Mononuclear cell (primary cell): Measurements from ENCODE around the gene SGPL1. TPM values are rescaled to one million over a fixed set of nuclear protein-coding genes. Genes with fewer than 3 reads are reported as not detected.

ENCODE experiments used
- H3K27me3 ChIP-seq: 2 replicates; pipeline ENCODE4 v1.6.0; 2011; ENCODE audit warnings: low read length, control low read depth; ENCODE audit not compliant: insufficient read depth
- H3K4me1 ChIP-seq: 2 replicates; pipeline ENCODE4 v1.5.1; 2011; ENCODE audit warnings: mild to moderate bottlenecking, low read length, control low read depth; ENCODE audit not compliant: insufficient read depth
- H3K4me3 ChIP-seq: 2 replicates; pipeline ENCODE4 v1.5.1; 2011; ENCODE audit warnings: mild to moderate bottlenecking, low read length, moderate library complexity
- H3K9me3 ChIP-seq: 2 replicates; pipeline ENCODE4 v1.5.1; 2011; ENCODE audit warnings: low read depth, mild to moderate bottlenecking, control low read depth, low read length
- total RNA-seq: library from RNA; depleted of rRNA; stranded (reverse); fragments of >200 nt; gene quantifications from one replicate; pipeline ENCODE4 v1.2.3, GENCODE V29; 2012

The SGPL1 gene
- total RNA-seq, 1 donor: 25.6 TPM

GRCh38 chr10:70837660-70838059 is 21.9 kb downstream of the SGPL1 start:
- peaks cover 30% of the 10 kb centered on the region for H3K4me1 ChIP-seq
- no peaks in the 10 kb centered on the region for H3K27me3 ChIP-seq
- no peaks in the 10 kb centered on the region for H3K9me3 ChIP-seq
- H3K4me3 ChIP-seq: no peak overlapping the region

- H3K4me3 ChIP-seq: no peak overlapping the region
- H3K4me1 ChIP-seq: peaks cover 23% of the 10 kb centered on the region
- no peaks in the 10 kb centered on the region for H3K9me3 ChIP-seq
- H3K27me3 ChIP-seq: no peaks in the 10 kb centered on the region
Measured at GRCh38 chr10:70838270-70838805, 22.6 kb downstream of the SGPL1 start.

GRCh38 chr10:70840836-70841235 is 25.1 kb downstream of the SGPL1 start:
- H3K27me3 ChIP-seq: no peaks in the 10 kb centered on the region
- no peak overlapping the region for H3K4me3 ChIP-seq
- peaks cover 3% of the 10 kb centered on the region for H3K4me1 ChIP-seq
- no peaks in the 10 kb centered on the region for H3K9me3 ChIP-seq

GRCh38 chr10:70843333-70843732 is 27.6 kb downstream of the SGPL1 start:
- no peak overlapping the region for H3K4me3 ChIP-seq
- H3K4me1 ChIP-seq: peaks cover 3% of the 10 kb centered on the region
- H3K9me3 ChIP-seq: no peaks in the 10 kb centered on the region
- H3K27me3 ChIP-seq: no peaks in the 10 kb centered on the region

GRCh38 chr10:70843776-70844489 is 28.2 kb downstream of the SGPL1 start:
- no peaks in the 10 kb centered on the region for H3K9me3 ChIP-seq
- no peaks in the 10 kb centered on the region for H3K27me3 ChIP-seq
- H3K4me3 ChIP-seq: no peak overlapping the region
- H3K4me1 ChIP-seq: peaks cover 3% of the 10 kb centered on the region

- no peak overlapping the region for H3K4me3 ChIP-seq
- H3K27me3 ChIP-seq: no peaks in the 10 kb centered on the region
- H3K4me1 ChIP-seq: peaks cover 3% of the 10 kb centered on the region
- H3K9me3 ChIP-seq: no peaks in the 10 kb centered on the region
Measured at GRCh38 chr10:70845256-70845655, 29.5 kb downstream of the SGPL1 start.

- Histone ChIP-seq H3K27me3 (no peaks in the 10 kb centered on the region), H3K9me3 (no peaks in the 10 kb centered on the region), H3K4me1 (peaks cover 3% of the 10 kb centered on the region), H3K4me3 (no peak overlapping the region)
Measured at GRCh38 chr10:70845816-70846215, 30.1 kb downstream of the SGPL1 start.

- Histone ChIP-seq H3K4me3 (no peak overlapping the region), H3K27me3 (no peaks in the 10 kb centered on the region), H3K9me3 (no peaks in the 10 kb centered on the region), H3K4me1 (no peaks in the 10 kb centered on the region)
Measured at GRCh38 chr10:70846795-70847194, 31.0 kb downstream of the SGPL1 start.

- Histone ChIP-seq H3K4me3 (no peak overlapping the region), H3K4me1 (no peaks in the 10 kb centered on the region), H3K27me3 (no peaks in the 10 kb centered on the region), H3K9me3 (no peaks in the 10 kb centered on the region)
Measured at GRCh38 chr10:70847659-70848360, 32.1 kb downstream of the SGPL1 start.

- no peak overlapping the region for H3K4me3 ChIP-seq
- no peaks in the 10 kb centered on the region for H3K27me3 ChIP-seq
- no peaks in the 10 kb centered on the region for H3K9me3 ChIP-seq
- H3K4me1 ChIP-seq: no peaks in the 10 kb centered on the region
Measured at GRCh38 chr10:70849582-70850016, 33.9 kb downstream of the SGPL1 start.

GRCh38 chr10:70850097-70850496 is 34.3 kb downstream of the SGPL1 start:
- Histone ChIP-seq H3K4me3 (no peak overlapping the region), H3K9me3 (no peaks in the 10 kb centered on the region), H3K4me1 (no peaks in the 10 kb centered on the region)

GRCh38 chr10:70851597-70852475 is 36.1 kb downstream of the SGPL1 start:
- Histone ChIP-seq H3K4me3 (no peak overlapping the region), H3K4me1 (no peaks in the 10 kb centered on the region), H3K27me3 (no peaks in the 10 kb centered on the region), H3K9me3 (no peaks in the 10 kb centered on the region)

More at GRCh38 chr10:70850097-70850496, 34.3 kb downstream of the SGPL1 start:
- no peaks in the 10 kb centered on the region for H3K27me3 ChIP-seq

GRCh38 chr10:70853038-70853437 is 37.3 kb downstream of the SGPL1 start:
- no peak overlapping the region for H3K4me3 ChIP-seq
- H3K9me3 ChIP-seq: no peaks in the 10 kb centered on the region
- H3K27me3 ChIP-seq: no peaks in the 10 kb centered on the region
- H3K4me1 ChIP-seq: no peaks in the 10 kb centered on the region

GRCh38 chr10:70853457-70853856 is 37.7 kb downstream of the SGPL1 start:
- Histone ChIP-seq H3K4me1 (no peaks in the 10 kb centered on the region), H3K4me3 (no peak overlapping the region), H3K9me3 (no peaks in the 10 kb centered on the region), H3K27me3 (no peaks in the 10 kb centered on the region)

- Histone ChIP-seq H3K4me3 (no peak overlapping the region), H3K27me3 (no peaks in the 10 kb centered on the region), H3K9me3 (no peaks in the 10 kb centered on the region), H3K4me1 (no peaks in the 10 kb centered on the region)
Measured at GRCh38 chr10:70856454-70856853, 40.7 kb downstream of the SGPL1 start.
